GM21717 (cell line): ENCODE results near the gene ARHGAP8.

ENCODE experiments used
- ATAC-seq: cut with Tn5 transposase; IDR thresholded peaks from one replicate; pipeline ENCODE4 v1.9.1; 2021; ENCODE audit warnings: mild to moderate bottlenecking, moderate library complexity; ENCODE audit not compliant: unreplicated experiment

Gene ARHGAP8

GRCh38 chr22:44752285-44753188 lies at the start of gene ARHGAP8:
TSS of gene ARHGAP8 (plus strand) at chr22:44752575. CDS start at chr22:44786528, 33,953 bp downstream.
- ATAC-seq: no peak

- ATAC-seq: no peak
Observed at GRCh38 chr22:44703255-44703870, 49.0 kb upstream of the ARHGAP8 start.

GRCh38 chr22:44704159-44705021 lies 48.0 kb upstream of the ARHGAP8 start:
- ATAC-seq: no peak

GRCh38 chr22:44705022-44705297 lies 47.4 kb upstream of the ARHGAP8 start:
- ATAC-seq: no peak

GRCh38 chr22:44706488-44706887 lies 45.9 kb upstream of the ARHGAP8 start:
- no peak for ATAC-seq

GRCh38 chr22:44707178-44707577 lies 45.2 kb upstream of the ARHGAP8 start:
- no peak for ATAC-seq

GRCh38 chr22:44707752-44708151 lies 44.6 kb upstream of the ARHGAP8 start:
- no peak for ATAC-seq

GRCh38 chr22:44709881-44710392 lies 42.4 kb upstream of the ARHGAP8 start:
- ATAC-seq: no peak

GRCh38 chr22:44710474-44711240 lies 41.7 kb upstream of the ARHGAP8 start:
- ATAC-seq: no peak

- no peak for ATAC-seq
Observed at GRCh38 chr22:44711241-44711560, 41.2 kb upstream of the ARHGAP8 start.

GRCh38 chr22:44711690-44712555 lies 40.5 kb upstream of the ARHGAP8 start:
- no peak for ATAC-seq

GRCh38 chr22:44712962-44713361 lies 39.4 kb upstream of the ARHGAP8 start:
- no peak for ATAC-seq

- no peak for ATAC-seq
Observed at GRCh38 chr22:44714703-44715350, 37.5 kb upstream of the ARHGAP8 start.

GRCh38 chr22:44718418-44718817 lies 34.0 kb upstream of the ARHGAP8 start:
- ATAC-seq: no peak

GRCh38 chr22:44719586-44720368 lies 32.6 kb upstream of the ARHGAP8 start:
- no peak for ATAC-seq

- no peak for ATAC-seq
Observed at GRCh38 chr22:44721213-44721612, 31.2 kb upstream of the ARHGAP8 start.

- ATAC-seq: no peak
Observed at GRCh38 chr22:44722611-44723010, 29.8 kb upstream of the ARHGAP8 start.

- no peak for ATAC-seq
Observed at GRCh38 chr22:44723801-44724200, 28.6 kb upstream of the ARHGAP8 start.
